SJCRH30 (cell line): ENCODE data around the gene KRTAP12-4. TPM values are rescaled to one million over a fixed set of nuclear protein-coding genes. Genes with fewer than 3 reads are reported as not detected.
"Not testable (repeated sequence)": the region's sequence is repeated elsewhere in the genome, so short reads cannot be mapped to it uniquely, and the experiment has no call there.

Experiments used
- DNase-seq, 2 experiments: peaks; one replicate each; pipeline ENCODE4 v3.0.0-alpha.2; 2015 to 2020
- H3K27ac ChIP-seq: fragments of 250-450 bp; sonication (Bioruptor Pico); 2 replicates; pipeline ENCODE4 v1.5.1; 2020; ENCODE audit warnings: mild to moderate bottlenecking, moderate library complexity
- H3K27me3 ChIP-seq: fragments of 250-450 bp; sonication (Bioruptor Pico); 2 replicates; pipeline ENCODE4 v1.5.1; 2020; ENCODE audit warnings: mild to moderate bottlenecking, moderate library complexity
- H3K36me3 ChIP-seq: fragments of 250-450 bp; sonication (Bioruptor Pico); 2 replicates; pipeline ENCODE4 v1.5.1; 2020; ENCODE audit warnings: mild to moderate bottlenecking, moderate library complexity
- H3K4me1 ChIP-seq: fragments of 250-450 bp; sonication (Bioruptor Pico); 2 replicates; pipeline ENCODE4 v1.5.1; 2020; ENCODE audit warnings: mild to moderate bottlenecking, moderate library complexity
- H3K4me3 ChIP-seq: fragments of 250-450 bp; sonication (Bioruptor Pico); 2 replicates; pipeline ENCODE4 v1.5.1; 2020; ENCODE audit warnings: mild to moderate bottlenecking, moderate library complexity
- H3K9me3 ChIP-seq: fragments of 250-450 bp; sonication (Bioruptor Pico); replicated peaks from 2 replicates; pipeline ENCODE4 v1.5.1; 2020; ENCODE audit warnings: mild to moderate bottlenecking, moderate library complexity
- total RNA-seq: library from RNA; depleted of rRNA; stranded (reverse); fragments of >200 nt; shearing (Covaris generic); gene quantifications from 2 replicates; pipeline ENCODE4 v1.2.3, GENCODE V29; 2014; rRNA removed

The KRTAP12-4 gene
- total RNA-seq: not detected in 2 replicates

GRCh38 chr21:44654576-44655175 lies at the start of gene KRTAP12-4:
TSS of gene KRTAP12-4 (minus strand) at chr21:44654659. CDS start at chr21:44654614, 45 bp downstream.
- Histone ChIP-seq H3K36me3 (no peaks in the 10 kb centered on the region), H3K9me3 (peaks cover 6% of the 10 kb centered on the region; the same call in 1 of the 2 replicates), H3K27me3 (no peaks in the 10 kb centered on the region), H3K27ac (no peak within 1 kb of the TSS), H3K4me3 (no peak within 1 kb of the TSS), H3K4me1 (no peaks in the 10 kb centered on the region)
- DNase-seq: no peak

- no peaks in the 10 kb centered on the region for H3K4me1 ChIP-seq
- no peaks in the 10 kb centered on the region for H3K9me3 ChIP-seq
- no peaks in the 10 kb centered on the region for H3K36me3 ChIP-seq
- H3K27me3 ChIP-seq: 0 out of 2 replicates have a peak, but pooled peaks cover 3% of the 10 kb centered on the region
- no peak overlapping the region for H3K27ac ChIP-seq
- no peak for DNase-seq
- H3K4me3 ChIP-seq: no peak overlapping the region
These were observed 49.5 kb upstream of the KRTAP12-4 start for GRCh38 chr21:44703731-44704635.

- H3K9me3 ChIP-seq: no peaks in the 10 kb centered on the region
- no peak overlapping the region for H3K27ac ChIP-seq
- H3K36me3 ChIP-seq: no peaks in the 10 kb centered on the region
- H3K4me3 ChIP-seq: no peak overlapping the region
- 0 out of 2 replicates have a peak, but pooled peaks cover 7% of the 10 kb centered on the region for H3K27me3 ChIP-seq
- DNase-seq: no peak
- H3K4me1 ChIP-seq: no peaks in the 10 kb centered on the region
These were observed 48.7 kb upstream of the KRTAP12-4 start for GRCh38 chr21:44702973-44703730.

GRCh38 chr21:44702111-44702972 lies 47.9 kb upstream of the KRTAP12-4 start:
- Histone ChIP-seq H3K27me3 (peaks cover 13% of the 10 kb centered on the region; the same call in 1 of the 2 replicates), H3K4me3 (no peak overlapping the region), H3K9me3 (no peaks in the 10 kb centered on the region), H3K36me3 (no peaks in the 10 kb centered on the region), H3K4me1 (no peaks in the 10 kb centered on the region), H3K27ac (no peak overlapping the region)
- DNase-seq: peak; percentile 34 to 36

GRCh38 chr21:44701541-44701940 lies 47.1 kb upstream of the KRTAP12-4 start:
- Histone ChIP-seq H3K36me3 (no peaks in the 10 kb centered on the region), H3K27me3 (peaks cover 13% of the 10 kb centered on the region; the same call in 1 of the 2 replicates), H3K9me3 (no peaks in the 10 kb centered on the region), H3K4me3 (no peak overlapping the region), H3K27ac (no peak overlapping the region), H3K4me1 (no peaks in the 10 kb centered on the region)
- no peak for DNase-seq

GRCh38 chr21:44701023-44701400 lies 46.6 kb upstream of the KRTAP12-4 start:
- H3K4me1 ChIP-seq: no peaks in the 10 kb centered on the region
- no peak overlapping the region for H3K27ac ChIP-seq
- H3K36me3 ChIP-seq: no peaks in the 10 kb centered on the region
- no peaks in the 10 kb centered on the region for H3K9me3 ChIP-seq
- no peak overlapping the region for H3K4me3 ChIP-seq
- no peak for DNase-seq
- H3K27me3 ChIP-seq: peaks cover 13% of the 10 kb centered on the region; the same call in 1 of the 2 replicates

- DNase-seq: no peak
- peaks cover 13% of the 10 kb centered on the region; the same call in 1 of the 2 replicates for H3K27me3 ChIP-seq
These were observed 45.9 kb upstream of the KRTAP12-4 start for GRCh38 chr21:44700101-44701022.

GRCh38 chr21:44699502-44700001 lies 45.1 kb upstream of the KRTAP12-4 start:
- H3K27ac ChIP-seq: no peak overlapping the region
- peaks cover 13% of the 10 kb centered on the region; the same call in 1 of the 2 replicates for H3K27me3 ChIP-seq
- no peak for DNase-seq
- no peaks in the 10 kb centered on the region for H3K9me3 ChIP-seq
- H3K36me3 ChIP-seq: no peaks in the 10 kb centered on the region
- H3K4me3 ChIP-seq: no peak overlapping the region
- H3K4me1 ChIP-seq: no peaks in the 10 kb centered on the region

More at GRCh38 chr21:44700101-44701022, 45.9 kb upstream of the KRTAP12-4 start:
- Histone ChIP-seq H3K9me3 (no peaks in the 10 kb centered on the region), H3K36me3 (no peaks in the 10 kb centered on the region), H3K4me1 (no peaks in the 10 kb centered on the region), H3K27ac (no peak overlapping the region), H3K4me3 (no peak overlapping the region)

GRCh38 chr21:44697811-44698734 lies 43.6 kb upstream of the KRTAP12-4 start:
- no peaks in the 10 kb centered on the region for H3K4me1 ChIP-seq
- H3K27ac ChIP-seq: no peak overlapping the region
- no peak overlapping the region for H3K4me3 ChIP-seq
- peaks cover 13% of the 10 kb centered on the region; the same call in 1 of the 2 replicates for H3K27me3 ChIP-seq
- H3K36me3 ChIP-seq: no peaks in the 10 kb centered on the region
- H3K9me3 ChIP-seq: peaks cover 8% of the 10 kb centered on the region; the same call in 1 of the 2 replicates
- peak in 1 of 2 experiments; percentile 24 for DNase-seq

GRCh38 chr21:44697172-44697810 lies 42.8 kb upstream of the KRTAP12-4 start, which contains the start of gene KRTAP10-12:
TSS of gene KRTAP10-12 (plus strand) at chr21:44697172. CDS start at chr21:44697202, 30 bp downstream.
- H3K4me3 ChIP-seq, H3K4me1 ChIP-seq, H3K27ac ChIP-seq, H3K36me3 ChIP-seq, DNase-seq: not testable (repeated sequence)
- Histone ChIP-seq H3K27me3 (peaks cover 13% of the 10 kb centered on the region; the same call in 1 of the 2 replicates), H3K9me3 (peaks cover 13% of the 10 kb centered on the region; the same call in 1 of the 2 replicates)

- no peak for DNase-seq
- H3K4me3 ChIP-seq: no peak overlapping the region
- H3K27me3 ChIP-seq: peaks cover 13% of the 10 kb centered on the region; the same call in 1 of the 2 replicates
These were observed 42.1 kb upstream of the KRTAP12-4 start for GRCh38 chr21:44696572-44696971.

More at GRCh38 chr21:44696572-44696971, 42.1 kb upstream of the KRTAP12-4 start:
- Histone ChIP-seq H3K9me3 (peaks cover 13% of the 10 kb centered on the region; the same call in 1 of the 2 replicates), H3K4me1 (peaks cover 6% of the 10 kb centered on the region), H3K36me3 (no peaks in the 10 kb centered on the region), H3K27ac (no peak overlapping the region)
